HCT116 (cell line): ENCODE measurements around the gene AGFG2. TPM values are rescaled to one million over a fixed set of nuclear protein-coding genes. Genes with fewer than 3 reads are reported as not detected.

ENCODE experiments used
- ATAC-seq: fragments of 200-7000 bp; cut with Tn5 transposase; 2 replicates; pipeline ENCODE4 v1.9.1; 2020; ENCODE audit warnings: mild to moderate bottlenecking, moderate library complexity
- BruUV-seq: library from RNA; stranded (reverse); fragments of 400-500 nt; replicated peaks from 2 replicates; lab custom pipeline; 2021; lab: Mats Ljungman, UMichigan
- CTCF ChIA-PET: fragments of 300-600 bp; sonication (Branson Sonifier 250); formaldehyde crosslinking; loops from one replicate; lab custom pipeline; 2021; ENCODE audit warnings: antibody characterized with exemption; lab: Charles Lee
- POLR2A ChIA-PET: fragments of 300-600, 350-600 bp; sonication (Branson Sonifier 250); formaldehyde crosslinking; loops from one replicate; lab custom pipeline; 2021; ENCODE audit warnings: antibody characterized with exemption; lab: Charles Lee
- RAD21 ChIA-PET, 2 experiments: fragments of 300-600 bp; sonication (Branson Sonifier 250); formaldehyde crosslinking; loops; one replicate each; lab custom pipeline; 2023; ENCODE audit warnings: low total read pairs in 2 of 2; ENCODE audit not compliant: uncharacterized antibody in 2 of 2, unreplicated experiment in 2 of 2, low non-redundant PET in 1 of 2; lab: Charles Lee
- DNase-seq: peaks from one replicate; pipeline ENCODE4 v3.0.0-alpha.2; 2010; ENCODE audit warnings: low read depth, low spot score
- H2AFZ ChIP-seq: fragments of 200-600 bp; shearing (Covaris generic), sonication (generic); 2 replicates; pipeline ENCODE4 v1.6.1; 2017; ENCODE audit warnings: low read depth, mixed run types, mixed read lengths, antibody characterized with exemption, low read length; ENCODE audit not compliant: poor library complexity, severe bottlenecking
- H3K27ac ChIP-seq: 2 replicates; pipeline ENCODE4 v1.5.1; 2012; ENCODE audit warnings: low read depth, low read length
- H3K27me3 ChIP-seq: fragments of 200-600 bp; sonication (generic); 2 replicates; pipeline ENCODE4 v1.6.1; 2016; ENCODE audit warnings: mixed run types, low read length, mixed read lengths; ENCODE audit not compliant: insufficient read depth
- H3K36me3 ChIP-seq, 2 experiments: fragments of 200-500 bp in 1 of 2; fragments of 200-600 bp in 1 of 2; sonication (Bioruptor generic) in 1 of 2; sonication (generic) in 1 of 2; 2 replicates each; pipeline versions ENCODE4 v1.5.1 to v1.6.1; 2014 to 2016; ENCODE audit warnings: low read length in 2 of 2, inconsistent platforms in 1 of 2, mixed read lengths in 1 of 2, mixed run types in 1 of 2; ENCODE audit not compliant: insufficient read depth in 2 of 2, control insufficient read depth in 1 of 2
- H3K4me1 ChIP-seq, 2 experiments: fragments of 200-600 bp in 1 of 2; sonication (generic) in 1 of 2; 2 replicates each; pipeline versions ENCODE4 v1.5.1 to v1.6.1; 2012 to 2017; ENCODE audit warnings: low read length in 2 of 2, inconsistent platforms in 1 of 2, mild to moderate bottlenecking in 1 of 2, mixed read lengths in 1 of 2, mixed run types in 1 of 2, moderate library complexity in 1 of 2; ENCODE audit not compliant: insufficient read depth in 2 of 2, control insufficient read depth in 1 of 2
- H3K4me2 ChIP-seq: fragments of 200-600 bp; sonication (generic); 2 replicates; pipeline ENCODE4 v1.6.1; 2017; ENCODE audit warnings: mixed run types, low read length, mixed read lengths
- H3K4me3 ChIP-seq, 2 experiments: fragments of 200-600 bp in 1 of 2; sonication (generic) in 1 of 2; replicated peaks in 1 of 2; 2 replicates each; pipeline ENCODE4 v1.5.1; 2011 to 2016; ENCODE audit warnings: low read length in 2 of 2, control low read depth in 1 of 2, low read depth in 1 of 2, mild to moderate bottlenecking in 1 of 2, mixed read lengths in 1 of 2, mixed run types in 1 of 2
- H3K79me2 ChIP-seq: fragments of 200-600 bp; sonication (generic); 2 replicates; pipeline ENCODE4 v1.6.1; 2017; ENCODE audit warnings: mild to moderate bottlenecking, mixed run types, low read length, moderate library complexity, mixed read lengths; ENCODE audit not compliant: insufficient read depth
- H3K9ac ChIP-seq: fragments of 200-600 bp; sonication (generic); 2 replicates; pipeline ENCODE4 v1.6.1; 2016; ENCODE audit warnings: low read length, mixed read lengths
- H3K9me2 ChIP-seq: fragments of 200-600 bp; sonication (generic), shearing (Covaris generic); 2 replicates; pipeline ENCODE4 v1.6.1; 2017; ENCODE audit warnings: mixed run types, mild to moderate bottlenecking, moderate library complexity; ENCODE audit not compliant: insufficient read depth
- H3K9me3 ChIP-seq, 2 experiments: fragments of 200-500 bp in 1 of 2; fragments of 200-600 bp in 1 of 2; sonication (Bioruptor generic) in 1 of 2; sonication (generic) in 1 of 2; 2 replicates each; pipeline ENCODE4 v1.6.1; 2014 to 2017; ENCODE audit warnings: low read length in 2 of 2, mixed read lengths in 2 of 2, inconsistent platforms in 1 of 2, low read depth in 1 of 2, mild to moderate bottlenecking in 1 of 2, mixed run types in 1 of 2, moderate library complexity in 1 of 2; ENCODE audit not compliant: control insufficient read depth in 1 of 2, insufficient read depth in 1 of 2
- H4K20me1 ChIP-seq: fragments of 200-600 bp; sonication (generic), shearing (Covaris generic); 2 replicates; pipeline ENCODE4 v1.6.1; 2017; ENCODE audit warnings: mixed run types, mild to moderate bottlenecking, moderate library complexity; ENCODE audit not compliant: insufficient read depth
- CBX3 ChIP-seq: IDR thresholded peaks from 2 replicates; pipeline ENCODE4 v1.6.1; 2012; ENCODE audit warnings: low read depth
- CEBPB ChIP-seq: IDR thresholded peaks from 2 replicates; pipeline ENCODE4 v1.6.1; 2012; ENCODE audit warnings: low read depth
- EGR1 ChIP-seq: IDR thresholded peaks from 2 replicates; pipeline ENCODE4 v1.6.1; 2012; ENCODE audit warnings: low read depth
- ELF1 ChIP-seq: IDR thresholded peaks from 2 replicates; pipeline ENCODE4 v1.6.1; 2012; ENCODE audit warnings: low read depth, borderline replicate concordance
- EZH2 ChIP-seq: fragments of 200-600 bp; sonication (generic); IDR thresholded peaks from 2 replicates; pipeline ENCODE4 v1.6.1; 2017; ENCODE audit warnings: antibody characterized with exemption, mixed run types
- EZH2phosphoT487 ChIP-seq: fragments of 200-600 bp; IDR thresholded peaks from 2 replicates; pipeline ENCODE4 v1.6.1; 2018; ENCODE audit warnings: antibody characterized with exemption, borderline replicate concordance
- FOSL1 ChIP-seq: IDR thresholded peaks from 2 replicates; pipeline ENCODE4 v1.6.1; 2012; ENCODE audit warnings: low read depth
- JUND ChIP-seq: IDR thresholded peaks from 2 replicates; pipeline ENCODE4 v1.6.1; 2012
- POLR2A ChIP-seq: IDR thresholded peaks from 2 replicates; pipeline ENCODE4 v1.7.0; 2011; ENCODE audit warnings: borderline replicate concordance; ENCODE audit not compliant: insufficient read depth, insufficient read length; ENCODE audit errors: extremely low read depth
- POLR2AphosphoS5 ChIP-seq: IDR thresholded peaks from 2 replicates; pipeline ENCODE4 v1.6.1; 2011; ENCODE audit warnings: mild to moderate bottlenecking, low read depth, low read length, moderate library complexity
- RAD21 ChIP-seq: IDR thresholded peaks from 2 replicates; pipeline ENCODE4 v1.6.1; 2012; ENCODE audit warnings: low read depth, mild to moderate bottlenecking
- SIN3A ChIP-seq: IDR thresholded peaks from 2 replicates; pipeline ENCODE4 v1.6.1; 2012; ENCODE audit warnings: low read depth
- SP1 ChIP-seq: IDR thresholded peaks from 2 replicates; pipeline ENCODE4 v1.6.1; 2012; ENCODE audit warnings: low read depth
- SRF ChIP-seq: IDR thresholded peaks from 2 replicates; pipeline ENCODE4 v1.6.1; 2012; ENCODE audit warnings: low read depth
- ZFX ChIP-seq: fragments of 450-650 bp; IDR thresholded peaks from 2 replicates; pipeline ENCODE4 v1.6.1; 2017
- ZNF274 ChIP-seq: fragments of 200-500 bp; sonication (Bioruptor generic); IDR thresholded peaks from 2 replicates; pipeline ENCODE4 v1.6.1; 2014; ENCODE audit warnings: mild to moderate bottlenecking, low read depth, low read length, inconsistent platforms
- intact Hi-C: fragments of 100-400 bp; cut with micrococcal nuclease; formaldehyde crosslinking; loops from 2 replicates; pipeline ENCODE4 v1.10.0; 2022
- total RNA-seq: library from RNA; stranded (reverse); gene quantifications from one replicate; pipeline ENCODE4 v1.2.1, GENCODE V29; 2021; ENCODE audit not compliant: unreplicated experiment
- TF ChIP-seq, protein P1 (sequence below): IDR thresholded peaks from 2 replicates; pipeline ENCODE4 v1.6.1; 2012
- TF ChIP-seq, protein P2 (sequence below), 3 experiments: fragments of 200-600 bp in 1 of 3; sonication (generic) in 1 of 3; IDR thresholded peaks in 2 of 3; conservative IDR thresholded peaks in 1 of 3; 2 replicates each; pipeline ENCODE4 v1.5.1; 2012 to 2017; ENCODE audit warnings: low read depth in 2 of 3, low read length in 2 of 3, antibody characterized with exemption in 1 of 3, borderline replicate concordance in 1 of 3, control low read depth in 1 of 3, mild to moderate bottlenecking in 1 of 3, mixed read lengths in 1 of 3, mixed run types in 1 of 3, moderate library complexity in 1 of 3; ENCODE audit not compliant: insufficient read depth in 1 of 3

Gene AGFG2
- total RNA-seq, 1 experiment from 2014 or later = 14.0 TPM

DNA sequence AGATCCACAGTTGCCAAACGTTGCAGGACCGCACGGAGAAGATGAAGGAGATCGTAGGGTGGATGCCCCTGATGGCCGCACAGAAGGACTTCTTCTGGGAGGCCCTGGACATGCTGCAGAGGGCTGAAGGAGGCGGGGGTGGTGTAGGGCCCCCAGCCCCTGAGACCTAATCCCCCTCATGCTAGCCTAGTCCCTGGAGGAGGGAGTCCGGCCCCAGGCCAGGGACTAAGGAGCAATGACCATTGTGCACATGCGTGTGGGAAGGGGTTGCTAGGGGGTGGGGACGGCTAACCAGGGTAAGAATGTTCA is 61.7 kb downstream of the AGFG2 start:
- H3K9me2 ChIP-seq = no peaks in the 10 kb centered on the region
- H3K4me3 ChIP-seq = no peak overlapping the region
- H4K20me1 ChIP-seq = no peaks in the 10 kb centered on the region
- ATAC-seq (no peak), DNase-seq (no peak)
- H3K27me3 ChIP-seq = no peaks in the 10 kb centered on the region
- no peak overlapping the region for H2AFZ ChIP-seq
- no peak overlapping the region for H3K27ac ChIP-seq
- ChIA-PET CTCF (no interaction called here), RAD21 (no interaction called here), POLR2A (no interaction called here)
- H3K9ac ChIP-seq = no peak overlapping the region
- TF ChIP-seq EZH2 = no peak
- no peak for TF ChIP-seq CBX3
- TF ChIP-seq POLR2AphosphoS5 = no peak
- no peak for TF ChIP-seq ZFX
- no peak for TF ChIP-seq RAD21
- no peak for TF ChIP-seq EGR1
- TF ChIP-seq, protein P1, sequence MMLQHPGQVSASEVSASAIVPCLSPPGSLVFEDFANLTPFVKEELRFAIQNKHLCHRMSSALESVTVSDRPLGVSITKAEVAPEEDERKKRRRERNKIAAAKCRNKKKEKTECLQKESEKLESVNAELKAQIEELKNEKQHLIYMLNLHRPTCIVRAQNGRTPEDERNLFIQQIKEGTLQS = no peak
- TF ChIP-seq SRF = no peak
- TF ChIP-seq EZH2phosphoT487 = no peak
- TF ChIP-seq CEBPB = no peak
- no peak for TF ChIP-seq FOSL1
- TF ChIP-seq POLR2A = no peak
- TF ChIP-seq, protein P2, sequence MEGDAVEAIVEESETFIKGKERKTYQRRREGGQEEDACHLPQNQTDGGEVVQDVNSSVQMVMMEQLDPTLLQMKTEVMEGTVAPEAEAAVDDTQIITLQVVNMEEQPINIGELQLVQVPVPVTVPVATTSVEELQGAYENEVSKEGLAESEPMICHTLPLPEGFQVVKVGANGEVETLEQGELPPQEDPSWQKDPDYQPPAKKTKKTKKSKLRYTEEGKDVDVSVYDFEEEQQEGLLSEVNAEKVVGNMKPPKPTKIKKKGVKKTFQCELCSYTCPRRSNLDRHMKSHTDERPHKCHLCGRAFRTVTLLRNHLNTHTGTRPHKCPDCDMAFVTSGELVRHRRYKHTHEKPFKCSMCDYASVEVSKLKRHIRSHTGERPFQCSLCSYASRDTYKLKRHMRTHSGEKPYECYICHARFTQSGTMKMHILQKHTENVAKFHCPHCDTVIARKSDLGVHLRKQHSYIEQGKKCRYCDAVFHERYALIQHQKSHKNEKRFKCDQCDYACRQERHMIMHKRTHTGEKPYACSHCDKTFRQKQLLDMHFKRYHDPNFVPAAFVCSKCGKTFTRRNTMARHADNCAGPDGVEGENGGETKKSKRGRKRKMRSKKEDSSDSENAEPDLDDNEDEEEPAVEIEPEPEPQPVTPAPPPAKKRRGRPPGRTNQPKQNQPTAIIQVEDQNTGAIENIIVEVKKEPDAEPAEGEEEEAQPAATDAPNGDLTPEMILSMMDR (IDR thresholded peaks at IDR 0.05 in 2 of 3, conservative IDR thresholded peaks at IDR 0.05 in 1 of 3; ENCODE audit: borderline replicate concordance in 1 of 3, insufficient read depth in 1 of 3, low read depth in 2 of 3, low read length in 2 of 3) = no peak
- no peak for TF ChIP-seq ZNF274
- TF ChIP-seq SIN3A = no peak
- no peak for TF ChIP-seq JUND
- TF ChIP-seq SP1 = no peak
- no peak for TF ChIP-seq ELF1
- H3K79me2 ChIP-seq = no peaks in the 10 kb centered on the region
- peaks cover 0 to 42% of the 10 kb centered on the region in 2 experiments; a peak in 3 of 4 replicates for H3K4me1 ChIP-seq
- intact Hi-C loops = no loop called here
- H3K4me2 ChIP-seq = no peak overlapping the region
- no peaks in the 10 kb centered on the region for H3K36me3 ChIP-seq
- H3K9me3 ChIP-seq = no peaks in the 10 kb centered on the region
- BruUV-seq = no TSS peak
